Fibroblast of mammary gland (primary cell): Measurements from ENCODE around the gene SLITRK3.
"Not testable (repeated sequence)": the region's sequence is repeated elsewhere in the genome, so short reads cannot be mapped to it uniquely, and the experiment has no call there.

Experiments used
- DNase-seq: peaks from one replicate; pipeline ENCODE4 v3.0.0-alpha.2; 2010; ENCODE audit warnings: low read depth
- H3K4me3 ChIP-seq: 2 replicates; pipeline ENCODE4 v1.5.1; 2011; ENCODE audit warnings: low read depth, mild to moderate bottlenecking, low read length, moderate library complexity; ENCODE audit not compliant: control insufficient read depth
- CTCF ChIP-seq: conservative IDR thresholded peaks from 2 replicates; pipeline ENCODE4 v1.5.1; 2011; ENCODE audit warnings: low read depth, low read length, inconsistent platforms; ENCODE audit not compliant: control insufficient read depth, insufficient read depth

SLITRK3 gene

GRCh38 chr3:165148876-165149441 is 47.2 kb downstream of the SLITRK3 start:
- no peak for TF ChIP-seq CTCF
- no peak overlapping the region for H3K4me3 ChIP-seq

GRCh38 chr3:165144271-165144670 is 51.9 kb downstream of the SLITRK3 start:
- no peak for DNase-seq
- no peak overlapping the region for H3K4me3 ChIP-seq
- no peak for TF ChIP-seq CTCF

More at GRCh38 chr3:165148876-165149441, 47.2 kb downstream of the SLITRK3 start:
- no peak for DNase-seq

GRCh38 chr3:165139918-165140317 is 56.3 kb downstream of the SLITRK3 start:
- not testable (repeated sequence) for DNase-seq, H3K4me3 ChIP-seq
